ENCODE results near the gene TRAPPC3.
A peak's percentile ranks its signal among the peaks of the same experiment; 100 is the strongest.

The TRAPPC3 gene

DNA sequence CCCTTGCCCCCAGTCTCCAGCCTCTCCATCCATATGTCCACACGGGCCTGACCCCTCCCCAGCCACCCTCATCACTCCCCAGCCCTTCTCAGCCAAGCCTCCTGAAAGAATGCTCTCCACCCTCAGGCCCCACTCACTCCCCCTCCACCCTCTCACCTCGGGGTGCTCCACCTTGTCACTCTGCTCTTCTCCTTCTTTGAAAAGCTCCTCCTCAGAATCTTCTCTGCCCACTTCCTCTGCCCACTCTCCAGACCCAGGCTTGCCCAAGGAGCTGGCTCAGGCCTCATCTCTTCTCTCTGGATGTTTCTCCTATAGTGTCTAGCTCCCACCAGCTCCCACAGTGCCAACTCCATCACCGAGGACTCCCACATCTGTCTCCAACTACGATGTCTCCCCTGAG lies 38.1 kb downstream of the TRAPPC3 start:
- H3K4me1 ChIP-seq (ENCODE audit: control insufficient read depth in 1 of 2, insufficient read depth in 2 of 2, low read length in 2 of 2): peaks cover 12 to 27% of the 10 kb centered on the region in 2 experiments

DNA sequence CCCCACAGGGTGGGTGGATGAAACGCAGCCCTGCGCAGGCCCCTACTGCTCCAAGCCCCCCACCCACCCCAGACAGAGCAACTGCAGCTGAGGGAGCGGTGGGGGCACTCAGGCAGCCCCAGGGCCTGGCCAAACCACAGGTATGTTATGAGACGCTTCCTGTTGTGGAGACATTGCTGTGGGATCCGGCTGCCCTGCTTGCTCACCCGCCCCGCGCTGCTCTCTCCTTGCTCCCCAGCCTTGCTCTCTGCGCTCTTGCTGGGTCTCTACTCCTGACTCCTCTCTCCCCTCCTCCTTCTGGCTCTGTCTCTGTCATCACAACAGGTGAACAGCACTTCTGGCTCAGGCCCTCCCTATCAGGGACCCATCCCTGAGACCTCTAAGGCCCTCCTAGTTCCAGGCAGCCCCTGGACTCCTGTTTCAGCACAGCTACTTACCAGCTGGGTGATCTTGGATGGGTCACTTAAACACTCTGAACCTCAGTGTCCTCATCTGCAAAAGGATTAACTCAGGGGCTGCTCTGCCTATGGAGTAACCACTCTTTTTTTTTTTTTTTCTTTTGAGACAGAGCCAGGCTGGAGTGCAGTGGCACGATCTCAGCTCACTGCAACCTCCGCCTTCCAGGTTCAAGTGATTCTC lies 40.1 kb downstream of the TRAPPC3 start:
- H3K4me2 ChIP-seq (ENCODE audit: low read length): peak overlapping the region; percentile 3
- no peak overlapping the region for H3K9ac ChIP-seq (ENCODE audit: low read length)
- H3K36me3 ChIP-seq (ENCODE audit: control insufficient read depth in 1 of 2, insufficient read depth in 2 of 2, low read length in 2 of 2): no peaks in the 10 kb centered on the region
- no peak overlapping the region for H3K18ac ChIP-seq (ENCODE audit: low read length)
- H2AFZ ChIP-seq (ENCODE audit: insufficient read depth, low read length, poor library complexity): no peak overlapping the region
- H3K27me3 ChIP-seq (ENCODE audit: insufficient read depth, low read length): no peaks in the 10 kb centered on the region
- no peak overlapping the region for H3K4ac ChIP-seq (ENCODE audit: low read depth, low read length)
- H2BK12ac ChIP-seq (ENCODE audit: low read length): peak overlapping the region; percentile 2
- peak overlapping the region; percentile 40 for H4K8ac ChIP-seq (ENCODE audit: low read depth, low read length)
- H3K23ac ChIP-seq (ENCODE audit: low read length): no peak overlapping the region
- peaks cover 11% of the 10 kb centered on the region for H3K79me1 ChIP-seq (ENCODE audit: low read length)
- no peaks in the 10 kb centered on the region for H3K79me2 ChIP-seq (ENCODE audit: control insufficient read depth, insufficient read depth, low read length, poor library complexity)
- H3K4me3 ChIP-seq (ENCODE audit: low read depth, low read length): no peak overlapping the region
- H3K14ac ChIP-seq (ENCODE audit: low read length): peak overlapping the region; percentile 19
- DNase-seq: no peak
- H4K91ac ChIP-seq (ENCODE audit: low read depth, low read length): peak overlapping the region; percentile 45
- H4K12ac ChIP-seq (ENCODE audit: low read depth, low read length): no peak overlapping the region
- H3K27ac ChIP-seq (ENCODE audit: low read depth, low read length): no peak overlapping the region
- H2BK5ac ChIP-seq (ENCODE audit: low read depth, low read length, poor library complexity): peak overlapping the region; percentile 2
- H3K4me1 ChIP-seq (ENCODE audit: control insufficient read depth in 1 of 2, insufficient read depth in 2 of 2, low read length in 2 of 2): peaks cover 10 to 21% of the 10 kb centered on the region in 2 experiments
- H3K9me3 ChIP-seq (ENCODE audit: insufficient read depth, low read depth, low read length): no peaks in the 10 kb centered on the region
- no CpG with 5 or more reads among the region's 11 CpGs for WGBS (ENCODE audit: extremely low coverage, insufficient coverage, insufficient read length)
- no peak overlapping the region for H2AK5ac ChIP-seq (ENCODE audit: low read length)
- H2BK120ac ChIP-seq (ENCODE audit: insufficient read depth, low read length, poor library complexity): no peak overlapping the region

More for the DNA sequence above, 38.1 kb downstream of the TRAPPC3 start:
- H3K27ac ChIP-seq (ENCODE audit: low read depth, low read length): no peak overlapping the region
- no peak overlapping the region for H3K4me2 ChIP-seq (ENCODE audit: low read length)
- H2AFZ ChIP-seq (ENCODE audit: insufficient read depth, low read length, poor library complexity): no peak overlapping the region
- H2BK5ac ChIP-seq (ENCODE audit: low read depth, low read length, poor library complexity): no peak overlapping the region
- H3K18ac ChIP-seq (ENCODE audit: low read length): no peak overlapping the region
- no peak overlapping the region for H3K4ac ChIP-seq (ENCODE audit: low read depth, low read length)
- no peaks in the 10 kb centered on the region for H3K9me3 ChIP-seq (ENCODE audit: insufficient read depth, low read depth, low read length)
- no CpG with 5 or more reads among the region's 4 CpGs for WGBS (ENCODE audit: extremely low coverage, insufficient coverage, insufficient read length)
- no peak overlapping the region for H4K12ac ChIP-seq (ENCODE audit: low read depth, low read length)
- no peaks in the 10 kb centered on the region for H3K36me3 ChIP-seq (ENCODE audit: control insufficient read depth in 1 of 2, insufficient read depth in 2 of 2, low read length in 2 of 2)
- no peaks in the 10 kb centered on the region for H3K27me3 ChIP-seq (ENCODE audit: insufficient read depth, low read length)
- H3K14ac ChIP-seq (ENCODE audit: low read length): no peak overlapping the region
- DNase-seq: no peak
- H3K23ac ChIP-seq (ENCODE audit: low read length): no peak overlapping the region
- H2BK12ac ChIP-seq (ENCODE audit: low read length): no peak overlapping the region
- H2BK120ac ChIP-seq (ENCODE audit: insufficient read depth, low read length, poor library complexity): no peak overlapping the region
- H3K9ac ChIP-seq (ENCODE audit: low read length): no peak overlapping the region
- H3K79me2 ChIP-seq (ENCODE audit: control insufficient read depth, insufficient read depth, low read length, poor library complexity): no peaks in the 10 kb centered on the region
- H3K79me1 ChIP-seq (ENCODE audit: low read length): peaks cover 11% of the 10 kb centered on the region
- peak overlapping the region; percentile 19 for H4K91ac ChIP-seq (ENCODE audit: low read depth, low read length)
- no peak overlapping the region for H3K4me3 ChIP-seq (ENCODE audit: low read depth, low read length)
- H2AK5ac ChIP-seq (ENCODE audit: low read length): peak overlapping the region; percentile 12
- no peak overlapping the region for H4K8ac ChIP-seq (ENCODE audit: low read depth, low read length)

DNA sequence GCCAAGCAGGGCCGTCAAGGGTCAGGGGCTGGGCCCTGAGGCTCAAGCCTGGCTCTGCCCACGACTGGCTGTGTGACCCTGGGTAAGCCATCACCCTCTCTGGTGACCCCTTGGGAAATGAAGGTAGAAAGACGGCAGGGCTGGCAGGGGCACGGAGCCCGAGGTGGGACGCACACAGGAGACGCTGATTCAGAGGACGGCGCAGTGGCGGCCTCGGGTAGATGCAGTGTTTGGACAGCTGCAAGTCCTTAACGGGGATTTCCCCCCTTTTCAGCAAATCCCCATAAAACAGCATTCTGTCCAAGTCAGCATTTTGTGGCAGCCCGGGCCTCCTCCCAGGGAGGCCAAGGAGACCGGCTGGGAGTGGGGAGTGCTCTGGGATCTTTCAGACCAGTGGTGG lies 41.0 kb downstream of the TRAPPC3 start:
- H4K8ac ChIP-seq (ENCODE audit: low read depth, low read length): peak overlapping the region; percentile 17
- H2BK120ac ChIP-seq (ENCODE audit: insufficient read depth, low read length, poor library complexity): peak overlapping the region; percentile 55
- no peaks in the 10 kb centered on the region for H3K79me2 ChIP-seq (ENCODE audit: control insufficient read depth, insufficient read depth, low read length, poor library complexity)
- no peak overlapping the region for H2AFZ ChIP-seq (ENCODE audit: insufficient read depth, low read length, poor library complexity)
- no peak overlapping the region for H3K23ac ChIP-seq (ENCODE audit: low read length)
- no peaks in the 10 kb centered on the region for H3K36me3 ChIP-seq (ENCODE audit: control insufficient read depth in 1 of 2, insufficient read depth in 2 of 2, low read length in 2 of 2)
- H3K18ac ChIP-seq (ENCODE audit: low read length): peak overlapping the region; percentile 16
- H3K9me3 ChIP-seq (ENCODE audit: insufficient read depth, low read depth, low read length): no peaks in the 10 kb centered on the region
- WGBS (ENCODE audit: extremely low coverage, insufficient coverage, insufficient read length): no CpG with 5 or more reads among the region's 14 CpGs
- H3K4me1 ChIP-seq (ENCODE audit: control insufficient read depth in 1 of 2, insufficient read depth in 2 of 2, low read length in 2 of 2): peaks cover 10 to 21% of the 10 kb centered on the region in 2 experiments
- H4K12ac ChIP-seq (ENCODE audit: low read depth, low read length): no peak overlapping the region
- H2AK5ac ChIP-seq (ENCODE audit: low read length): peak overlapping the region; percentile 82
- no peak overlapping the region for H3K4me3 ChIP-seq (ENCODE audit: low read depth, low read length)
- peaks cover 11% of the 10 kb centered on the region for H3K79me1 ChIP-seq (ENCODE audit: low read length)
- no peaks in the 10 kb centered on the region for H3K27me3 ChIP-seq (ENCODE audit: insufficient read depth, low read length)
- DNase-seq: no peak
- no peak overlapping the region for H3K4ac ChIP-seq (ENCODE audit: low read depth, low read length)
- no peak overlapping the region for H3K4me2 ChIP-seq (ENCODE audit: low read length)
- H3K14ac ChIP-seq (ENCODE audit: low read length): peak overlapping the region; percentile 65
- peak overlapping the region; percentile 64 for H4K91ac ChIP-seq (ENCODE audit: low read depth, low read length)
- peak overlapping the region; percentile 36 for H2BK5ac ChIP-seq (ENCODE audit: low read depth, low read length, poor library complexity)
- H2BK12ac ChIP-seq (ENCODE audit: low read length): peak overlapping the region; percentile 81
- no peak overlapping the region for H3K27ac ChIP-seq (ENCODE audit: low read depth, low read length)
- no peak overlapping the region for H3K9ac ChIP-seq (ENCODE audit: low read length)

DNA sequence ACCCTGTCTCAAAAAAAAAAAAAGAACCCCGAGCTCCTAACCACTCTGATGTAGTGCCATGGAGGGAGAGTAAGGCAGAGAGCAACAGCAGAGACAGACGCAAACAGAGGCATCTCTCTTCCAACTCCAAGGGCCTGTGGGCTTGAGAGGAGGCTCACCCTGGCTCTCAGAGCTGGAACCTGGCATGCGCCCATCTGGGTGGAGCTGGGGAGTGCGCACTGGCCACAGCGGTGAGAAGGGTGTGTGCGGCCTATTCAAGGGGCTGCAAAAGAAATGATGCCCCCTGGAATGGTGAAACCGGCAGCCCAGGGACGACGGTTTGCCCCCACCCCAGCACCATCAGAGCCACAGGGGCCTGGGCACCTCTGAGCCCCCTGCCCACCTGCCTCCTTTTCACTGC lies 41.9 kb downstream of the TRAPPC3 start:
- Histone ChIP-seq H2AK5ac (ENCODE audit: low read length) (no peak overlapping the region), H4K12ac (ENCODE audit: low read depth, low read length) (no peak overlapping the region), H2BK5ac (ENCODE audit: low read depth, low read length, poor library complexity) (no peak overlapping the region), H3K27ac (ENCODE audit: low read depth, low read length) (no peak overlapping the region), H3K27me3 (ENCODE audit: insufficient read depth, low read length) (no peaks in the 10 kb centered on the region), H2BK12ac (ENCODE audit: low read length) (peak overlapping the region; percentile 1), H2AFZ (ENCODE audit: insufficient read depth, low read length, poor library complexity) (no peak overlapping the region), H3K9me3 (ENCODE audit: insufficient read depth, low read depth, low read length) (no peaks in the 10 kb centered on the region), H3K4me3 (ENCODE audit: low read depth, low read length) (no peak overlapping the region), H3K4me1 (ENCODE audit: control insufficient read depth in 1 of 2, insufficient read depth in 2 of 2, low read length in 2 of 2) (peaks cover 10 to 21% of the 10 kb centered on the region in 2 experiments), H3K9ac (ENCODE audit: low read length) (no peak overlapping the region), H2BK120ac (ENCODE audit: insufficient read depth, low read length, poor library complexity) (no peak overlapping the region), H3K4ac (ENCODE audit: low read depth, low read length) (no peak overlapping the region), H3K23ac (ENCODE audit: low read length) (no peak overlapping the region), H3K79me1 (ENCODE audit: low read length) (peaks cover 11% of the 10 kb centered on the region), H3K79me2 (ENCODE audit: control insufficient read depth, insufficient read depth, low read length, poor library complexity) (no peaks in the 10 kb centered on the region), H3K18ac (ENCODE audit: low read length) (no peak overlapping the region), H4K91ac (ENCODE audit: low read depth, low read length) (peak overlapping the region; percentile 32), H3K14ac (ENCODE audit: low read length) (no peak overlapping the region), H4K8ac (ENCODE audit: low read depth, low read length) (no peak overlapping the region), H3K36me3 (ENCODE audit: control insufficient read depth in 1 of 2, insufficient read depth in 2 of 2, low read length in 2 of 2) (no peaks in the 10 kb centered on the region), H3K4me2 (ENCODE audit: low read length) (no peak overlapping the region)
- DNase-seq: no peak
- WGBS (ENCODE audit: extremely low coverage, insufficient coverage, insufficient read length): no CpG with 5 or more reads among the region's 9 CpGs
